Neural progenitor cell (in vitro differentiated cells): ENCODE measurements around the gene SAG. TPM values are rescaled to one million over a fixed set of nuclear protein-coding genes. Genes with fewer than 3 reads are reported as not detected.

Source experiments
- DNase-seq: peaks from one replicate; pipeline ENCODE4 v3.0.0-alpha.2; 2016; ENCODE audit warnings: low spot score
- H2AFZ ChIP-seq: fragments of 200-600 bp; sonication (generic); replicated peaks from 2 replicates; pipeline ENCODE4 v1.6.1; 2016; ENCODE audit warnings: antibody characterized with exemption
- H3F3A ChIP-seq: fragments of 200-600 bp; sonication (generic); 2 replicates; pipeline ENCODE4 v1.6.1; 2016; ENCODE audit warnings: antibody characterized with exemption, low read depth
- H3K27ac ChIP-seq: fragments of 200-600 bp; sonication (generic); 2 replicates; pipeline ENCODE4 v1.5.1; 2016; ENCODE audit warnings: mild to moderate bottlenecking
- H3K27me3 ChIP-seq: fragments of 200-600 bp; sonication (generic); 2 replicates; pipeline ENCODE4 v1.6.1; 2016; ENCODE audit warnings: mild to moderate bottlenecking, moderate library complexity
- H3K36me3 ChIP-seq: fragments of 200-600 bp; sonication (generic); 2 replicates; pipeline ENCODE4 v1.5.1; 2016
- H3K4me1 ChIP-seq: fragments of 200-600 bp; sonication (generic); 2 replicates; pipeline ENCODE4 v1.6.1; 2016; ENCODE audit warnings: mixed run types
- H3K4me2 ChIP-seq: fragments of 200-600 bp; sonication (generic); 2 replicates; pipeline ENCODE4 v1.6.1; 2016
- H3K4me3 ChIP-seq: fragments of 200-600 bp; sonication (generic); 2 replicates; pipeline ENCODE4 v1.5.1; 2016
- H3K79me2 ChIP-seq: fragments of 200-600 bp; sonication (generic); 2 replicates; pipeline ENCODE4 v1.6.1; 2016; ENCODE audit warnings: low read depth
- H3K9ac ChIP-seq: fragments of 200-600 bp; sonication (generic); 2 replicates; pipeline ENCODE4 v1.6.1; 2016
- H3K9me3 ChIP-seq: fragments of 200-600 bp; sonication (generic); 2 replicates; pipeline ENCODE4 v1.5.1; 2016; ENCODE audit warnings: low read depth
- H4K20me1 ChIP-seq: fragments of 200-600 bp; sonication (generic); 2 replicates; pipeline ENCODE4 v1.6.1; 2016; ENCODE audit warnings: low read depth
- H3K27ac Mint-ChIP-seq: 3 replicates; pipeline ENCODE4 v1.8.0; 2021; ENCODE audit warnings: mixed read lengths
- H3K27me3 Mint-ChIP-seq: 2 replicates; pipeline ENCODE4 v1.8.0; 2022; ENCODE audit warnings: low read depth, mild to moderate bottlenecking, inconsistent platforms, moderate library complexity, mixed read lengths; ENCODE audit not compliant: insufficient read depth
- H3K36me3 Mint-ChIP-seq: 3 replicates; pipeline ENCODE4 v1.8.0; 2021; ENCODE audit warnings: mixed read lengths
- H3K4me1 Mint-ChIP-seq: 3 replicates; pipeline ENCODE4 v1.8.0; 2021; ENCODE audit warnings: mixed read lengths
- H3K4me3 Mint-ChIP-seq: 3 replicates; pipeline ENCODE4 v1.8.0; 2021; ENCODE audit warnings: mild to moderate bottlenecking, moderate library complexity, mixed read lengths
- H3K9me3 Mint-ChIP-seq: 3 replicates; pipeline ENCODE4 v1.8.0; 2020; ENCODE audit warnings: mixed read lengths
- EZH2 ChIP-seq: fragments of 200-600 bp; sonication (generic); IDR thresholded peaks from 2 replicates; pipeline ENCODE4 v1.6.1; 2017; ENCODE audit warnings: antibody characterized with exemption, mild to moderate bottlenecking, moderate library complexity
- EZH2phosphoT487 ChIP-seq: fragments of 200-600 bp; sonication (generic); IDR thresholded peaks from 2 replicates; pipeline ENCODE4 v1.6.1; 2017; ENCODE audit warnings: antibody characterized with exemption
- total RNA-seq: library from RNA; depleted of rRNA; stranded (reverse); fragments of >200 nt; gene quantifications from 2 replicates; pipeline ENCODE4 v1.2.3, GENCODE V29; 2015; ENCODE audit warnings: low replicate concordance
- TF ChIP-seq, protein P1 (sequence below): fragments of 200-600 bp; sonication (generic); IDR thresholded peaks from 2 replicates; pipeline ENCODE4 v1.5.1; 2017; ENCODE audit warnings: antibody characterized with exemption, mild to moderate bottlenecking

The SAG gene
- total RNA-seq, 1 donor from 2014 or later, result not detected

DNA sequence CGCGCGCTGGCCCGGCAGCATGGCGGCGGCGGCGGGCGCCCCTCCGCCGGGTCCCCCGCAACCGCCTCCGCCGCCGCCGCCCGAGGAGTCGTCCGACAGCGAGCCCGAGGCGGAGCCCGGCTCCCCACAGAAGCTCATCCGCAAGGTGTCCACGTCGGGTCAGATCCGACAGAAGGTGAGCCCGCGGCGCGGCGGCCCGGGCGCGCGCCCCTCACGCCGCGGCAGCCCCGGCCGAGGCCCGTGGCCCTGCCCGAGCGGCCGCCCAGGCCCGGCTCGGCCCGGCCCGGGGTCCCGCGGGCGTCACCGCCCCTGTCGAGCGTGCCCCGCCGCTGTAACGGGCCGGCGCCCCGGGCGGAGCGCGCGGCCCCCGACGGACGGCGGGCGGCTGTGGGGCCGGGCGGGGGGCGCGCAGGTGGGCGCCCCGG, 46.9 kb downstream of the SAG start:
- H3K4me1 ChIP-seq, result no peaks in the 10 kb centered on the region
- Mint-ChIP-seq H3K4me3 (no peak overlapping the region), H3K4me1 (peaks cover 45% of the 10 kb centered on the region), H3K27me3 (peaks cover 7% of the 10 kb centered on the region), H3K9me3 (peaks cover 4% of the 10 kb centered on the region), H3K27ac (no peak overlapping the region), H3K36me3 (peaks cover 16% of the 10 kb centered on the region)
- peaks cover 5% of the 10 kb centered on the region for H3F3A ChIP-seq
- peak overlapping the region; percentile 81 for H3K4me3 ChIP-seq
- H3K9ac ChIP-seq, result no peak overlapping the region
- no peak overlapping the region for H2AFZ ChIP-seq
- peaks cover 21% of the 10 kb centered on the region for H4K20me1 ChIP-seq
- DNase-seq, result no peak
- H3K27me3 ChIP-seq, result peaks cover 55% of the 10 kb centered on the region
- peaks cover 18% of the 10 kb centered on the region for H3K79me2 ChIP-seq
- no peaks in the 10 kb centered on the region for H3K9me3 ChIP-seq
- H3K4me2 ChIP-seq, result peak overlapping the region; percentile 84
- H3K27ac ChIP-seq, result no peak overlapping the region
- TF ChIP-seq, protein P1, sequence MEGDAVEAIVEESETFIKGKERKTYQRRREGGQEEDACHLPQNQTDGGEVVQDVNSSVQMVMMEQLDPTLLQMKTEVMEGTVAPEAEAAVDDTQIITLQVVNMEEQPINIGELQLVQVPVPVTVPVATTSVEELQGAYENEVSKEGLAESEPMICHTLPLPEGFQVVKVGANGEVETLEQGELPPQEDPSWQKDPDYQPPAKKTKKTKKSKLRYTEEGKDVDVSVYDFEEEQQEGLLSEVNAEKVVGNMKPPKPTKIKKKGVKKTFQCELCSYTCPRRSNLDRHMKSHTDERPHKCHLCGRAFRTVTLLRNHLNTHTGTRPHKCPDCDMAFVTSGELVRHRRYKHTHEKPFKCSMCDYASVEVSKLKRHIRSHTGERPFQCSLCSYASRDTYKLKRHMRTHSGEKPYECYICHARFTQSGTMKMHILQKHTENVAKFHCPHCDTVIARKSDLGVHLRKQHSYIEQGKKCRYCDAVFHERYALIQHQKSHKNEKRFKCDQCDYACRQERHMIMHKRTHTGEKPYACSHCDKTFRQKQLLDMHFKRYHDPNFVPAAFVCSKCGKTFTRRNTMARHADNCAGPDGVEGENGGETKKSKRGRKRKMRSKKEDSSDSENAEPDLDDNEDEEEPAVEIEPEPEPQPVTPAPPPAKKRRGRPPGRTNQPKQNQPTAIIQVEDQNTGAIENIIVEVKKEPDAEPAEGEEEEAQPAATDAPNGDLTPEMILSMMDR, result no peak
- TF ChIP-seq EZH2, result no peak
- TF ChIP-seq EZH2phosphoT487, result no peak
- H3K36me3 ChIP-seq, result no peaks in the 10 kb centered on the region

- no peak overlapping the region for H3K27ac ChIP-seq
- H3F3A ChIP-seq, result peaks cover 5% of the 10 kb centered on the region
- peak; percentile 31 for DNase-seq
- Mint-ChIP-seq H3K4me3 (peak overlapping the region; percentile 86), H3K36me3 (peaks cover 16% of the 10 kb centered on the region), H3K4me1 (peaks cover 45% of the 10 kb centered on the region), H3K9me3 (peaks cover 4% of the 10 kb centered on the region), H3K27me3 (peaks cover 7% of the 10 kb centered on the region), H3K27ac (peak overlapping the region; percentile 38)
- H3K4me2 ChIP-seq, result peak overlapping the region; percentile 84
- H3K4me1 ChIP-seq, result no peaks in the 10 kb centered on the region
- peaks cover 21% of the 10 kb centered on the region for H4K20me1 ChIP-seq
- H3K9ac ChIP-seq, result no peak overlapping the region
- peak overlapping the region; percentile 81 for H3K4me3 ChIP-seq
- H3K79me2 ChIP-seq, result peaks cover 18% of the 10 kb centered on the region
- no peaks in the 10 kb centered on the region for H3K9me3 ChIP-seq
- no peaks in the 10 kb centered on the region for H3K36me3 ChIP-seq
- no peak overlapping the region for H2AFZ ChIP-seq
- TF ChIP-seq EZH2 (peak; percentile 50), EZH2phosphoT487 (peak; percentile 45)
- TF ChIP-seq, protein P1, result no peak
- peaks cover 55% of the 10 kb centered on the region for H3K27me3 ChIP-seq
These were observed 47.5 kb downstream of the SAG start for GRCh38 chr2:233354971-233355574.

DNA sequence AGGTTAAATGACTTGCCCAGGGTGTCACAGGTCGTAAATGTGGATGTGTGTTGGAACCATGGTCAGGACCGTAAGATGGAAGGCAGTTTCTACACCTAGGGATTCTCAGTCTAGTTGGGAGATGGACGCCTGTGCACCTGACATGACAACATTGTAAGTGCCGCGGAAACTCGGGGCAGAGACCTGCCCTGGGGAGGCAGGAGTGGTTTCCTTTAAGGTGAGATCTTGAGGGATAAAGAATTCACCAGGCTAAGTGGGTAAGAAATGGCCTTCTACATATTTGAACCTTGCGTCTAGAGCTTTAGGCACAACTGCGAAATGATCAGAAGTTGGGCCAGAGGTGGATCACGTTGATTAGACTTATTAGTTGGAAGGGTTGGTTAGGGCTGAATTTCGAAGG, 48.3 kb downstream of the SAG start:
- peaks cover 4% of the 10 kb centered on the region for H3K9me3 Mint-ChIP-seq
- peak overlapping the region; percentile 84 for H3K4me2 ChIP-seq

More for the DNA sequence above, 48.3 kb downstream of the SAG start:
- peaks cover 18% of the 10 kb centered on the region for H3K36me3 Mint-ChIP-seq
- Histone ChIP-seq H3K9me3 (no peaks in the 10 kb centered on the region), H3K36me3 (no peaks in the 10 kb centered on the region), H3K4me1 (no peaks in the 10 kb centered on the region), H3K27ac (no peak overlapping the region), H3K27me3 (peaks cover 48% of the 10 kb centered on the region), H4K20me1 (peaks cover 21% of the 10 kb centered on the region), H3F3A (peaks cover 5% of the 10 kb centered on the region), H3K79me2 (peaks cover 18% of the 10 kb centered on the region), H2AFZ (no peak overlapping the region), H3K9ac (no peak overlapping the region), H3K4me3 (no peak overlapping the region)
- peak overlapping the region; percentile 86 for H3K4me3 Mint-ChIP-seq
- peaks cover 42% of the 10 kb centered on the region for H3K4me1 Mint-ChIP-seq
- no peak for DNase-seq
- TF ChIP-seq, protein P1, result no peak
- TF ChIP-seq EZH2 (no peak), EZH2phosphoT487 (no peak)
- H3K27me3 Mint-ChIP-seq, result peaks cover 6% of the 10 kb centered on the region
- H3K27ac Mint-ChIP-seq, result no peak overlapping the region
